T follicular helper cell (primary cell): ENCODE results near the gene TMEM98.
"Not testable (repeated sequence)": the region's sequence is repeated elsewhere in the genome, so short reads cannot be mapped to it uniquely, and the experiment has no call there.

ENCODE experiments used
- DNase-seq: peaks from one replicate; pipeline ENCODE4 v3.0.0-alpha.2; 2020; ENCODE audit warnings: low read depth
- total RNA-seq, 2 experiments: gene quantifications; one replicate each; lab custom pipeline; 2026; lab: John Stamatoyannopoulos, UW

TMEM98 gene
- 0.12 to 0.13 reads per million in 2 experiments for total RNA-seq

DNA sequence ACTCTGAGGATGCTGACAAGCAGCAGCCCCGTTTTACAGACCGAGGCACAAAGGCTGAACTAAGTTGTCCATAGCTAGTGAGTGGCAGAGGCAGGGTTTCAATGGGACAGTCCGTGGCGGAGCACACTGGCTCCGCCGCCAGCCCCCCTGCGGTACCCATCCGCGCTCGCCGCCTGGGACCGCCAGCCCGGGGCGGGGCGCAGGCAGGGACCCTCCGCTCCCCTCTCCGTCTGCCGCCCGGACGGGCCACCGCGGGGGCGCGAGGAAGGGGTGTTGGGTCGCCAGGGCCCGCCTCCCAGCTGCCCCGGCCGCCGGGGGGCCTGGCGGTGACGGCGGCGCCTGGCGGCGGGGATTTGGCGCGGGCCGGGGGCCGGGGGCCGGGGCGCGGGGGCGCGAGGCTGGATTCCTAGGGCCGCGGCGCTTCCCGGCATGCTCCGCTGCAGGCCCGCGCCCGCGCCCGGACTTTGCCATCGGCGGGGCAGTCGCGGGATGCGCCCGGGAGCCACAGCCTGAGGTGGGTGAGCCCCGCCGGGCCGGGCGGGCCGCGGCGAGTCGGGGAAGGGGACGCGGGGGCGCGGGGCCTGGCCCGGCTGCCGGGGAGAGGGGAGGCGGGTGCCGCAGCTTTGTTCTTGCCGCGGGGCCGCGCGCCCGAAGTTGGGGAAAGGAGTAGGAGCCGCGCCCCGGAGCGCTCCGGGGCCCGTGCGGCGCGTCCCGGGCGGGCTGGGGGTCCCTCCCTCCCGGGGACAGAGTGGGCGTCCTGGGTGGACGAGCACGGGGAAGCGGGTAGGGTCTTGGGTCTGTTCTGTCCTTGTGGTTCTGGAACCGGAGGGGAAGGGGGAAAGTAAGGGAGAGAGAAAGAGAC lies at the start of gene TMEM98:
TMEM98 (plus strand) TSS at position 430 of the 862 bp plus-strand sequence. CDS start 3,376 bp downstream, outside the sequence.
- no peak for DNase-seq

- no peak for DNase-seq
These were observed 49.7 kb upstream of the TMEM98 start for GRCh38 chr17:32878211-32878610.

GRCh38 chr17:32879134-32879533 lies 48.8 kb upstream of the TMEM98 start:
- DNase-seq = no peak

GRCh38 chr17:32880671-32881453 lies 47.1 kb upstream of the TMEM98 start:
- DNase-seq = no peak

DNA sequence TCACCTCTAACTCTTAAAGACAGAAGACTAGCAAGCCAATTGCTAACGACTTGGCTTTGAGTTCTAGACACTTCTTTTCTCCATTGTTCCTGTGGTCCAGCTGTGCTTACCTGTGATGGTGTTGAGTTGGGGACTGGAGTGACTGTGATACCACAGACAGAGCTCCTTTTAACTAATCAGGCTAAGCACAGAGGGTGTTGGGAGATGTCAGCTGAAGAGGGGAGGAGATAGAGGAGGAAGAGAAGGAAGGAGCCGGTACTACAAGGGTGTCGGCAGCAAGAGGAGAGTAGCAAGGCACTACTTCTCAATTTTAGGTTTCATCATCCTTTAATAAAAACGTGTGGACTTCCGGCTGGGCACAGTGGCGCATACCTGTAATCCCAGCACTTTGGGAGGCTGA lies 45.9 kb upstream of the TMEM98 start:
- DNase-seq = no peak

DNA sequence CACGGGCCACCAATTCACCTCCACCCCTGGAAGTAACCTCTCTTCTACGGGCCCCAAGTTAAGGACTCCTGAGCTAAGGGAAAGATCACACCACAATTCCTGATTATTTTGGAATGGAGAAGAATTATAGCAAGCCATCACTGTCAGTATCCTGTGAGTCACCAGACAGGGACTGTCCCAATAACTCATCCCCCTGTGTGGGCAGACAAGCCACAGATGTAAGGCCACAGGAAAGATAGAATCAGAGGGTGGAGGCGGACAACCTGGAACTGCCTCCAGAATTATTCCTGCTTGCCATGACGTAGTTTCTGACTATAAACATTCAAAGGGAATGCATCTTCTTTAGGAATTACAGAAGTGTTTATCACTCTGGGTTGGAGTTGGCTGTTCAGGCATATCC lies 45.2 kb upstream of the TMEM98 start:
- DNase-seq = no peak

GRCh38 chr17:32886951-32887350 lies 41.0 kb upstream of the TMEM98 start:
- DNase-seq = not testable (repeated sequence)

GRCh38 chr17:32887410-32887809 lies 40.5 kb upstream of the TMEM98 start:
- DNase-seq = not testable (repeated sequence)

DNA sequence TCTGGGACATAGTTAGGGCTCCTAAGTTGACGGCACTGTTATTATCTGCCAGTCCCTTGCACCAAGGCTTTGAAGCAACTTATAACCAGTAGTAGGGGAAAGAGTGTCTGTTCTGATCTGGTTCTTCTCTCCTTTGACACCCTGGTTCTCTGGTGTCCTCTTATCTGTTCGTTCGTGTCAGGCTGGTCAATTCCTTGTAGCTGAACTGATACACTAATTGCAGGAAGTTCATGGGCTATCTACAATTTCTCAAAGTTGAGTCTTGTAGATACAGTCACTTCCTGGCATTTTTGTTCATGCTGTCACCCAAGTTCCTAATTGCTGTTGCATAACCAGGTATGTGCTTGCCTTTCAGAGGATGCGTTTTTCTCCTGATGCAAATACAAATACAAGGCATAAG lies 33.7 kb upstream of the TMEM98 start:
- no peak for DNase-seq

- DNase-seq = no peak
These were observed 31.2 kb upstream of the TMEM98 start for GRCh38 chr17:32896647-32897258.

DNA sequence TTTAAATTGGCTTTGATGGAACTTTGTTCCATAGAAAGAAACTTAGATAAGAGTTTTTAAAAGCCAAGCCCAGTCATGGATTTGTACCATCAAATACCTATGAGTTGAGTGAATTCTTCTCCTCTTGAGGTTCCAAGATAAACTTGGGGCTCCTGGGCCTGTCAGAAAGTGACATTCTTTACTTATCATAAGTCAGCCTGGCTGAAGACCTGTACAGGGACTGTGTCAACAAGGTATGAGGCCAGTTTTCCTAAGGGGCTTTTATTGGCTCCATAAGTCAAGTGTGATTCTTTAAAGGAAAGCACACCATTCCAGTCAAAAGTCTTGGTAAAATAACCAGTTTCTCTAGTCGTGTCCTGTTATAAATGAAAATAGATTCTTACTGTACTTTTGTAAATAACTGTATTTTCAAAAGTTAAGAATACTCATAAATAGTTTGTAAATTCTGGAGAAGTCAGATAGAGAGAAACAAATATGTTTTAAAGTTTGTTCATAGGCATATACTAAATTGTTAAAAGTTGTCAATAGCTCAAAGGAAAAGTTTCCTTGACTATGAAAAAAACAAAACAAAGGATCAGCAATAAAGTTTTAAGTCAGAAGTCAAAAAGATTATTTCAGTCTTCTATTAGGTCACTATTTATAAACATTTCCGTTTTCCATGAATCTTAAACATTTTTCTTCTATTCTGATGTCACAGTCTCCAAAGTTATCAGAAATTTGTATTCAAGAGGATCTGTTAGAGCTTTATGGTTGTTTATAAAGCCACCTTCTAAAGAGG lies 28.5 kb upstream of the TMEM98 start:
- DNase-seq = no peak

DNA sequence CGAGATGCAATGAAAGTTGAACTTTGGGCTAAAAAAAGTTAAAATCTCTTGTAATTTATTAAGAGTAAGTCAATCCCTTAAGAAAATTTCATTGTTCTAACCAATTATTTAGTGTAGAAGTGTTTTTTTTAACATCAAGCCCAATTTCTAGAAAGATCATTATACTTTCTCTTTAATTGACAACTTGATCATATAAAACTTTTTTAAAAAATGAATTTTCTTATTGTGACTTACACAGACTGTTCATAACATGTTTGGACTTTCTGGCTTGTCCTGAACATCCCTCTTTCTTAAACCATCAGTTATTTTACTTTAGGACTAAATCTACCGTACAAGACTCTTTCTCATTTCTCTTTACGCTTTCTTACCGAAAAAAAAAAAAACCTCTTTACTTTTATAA lies 26.2 kb upstream of the TMEM98 start:
- DNase-seq = no peak

DNA sequence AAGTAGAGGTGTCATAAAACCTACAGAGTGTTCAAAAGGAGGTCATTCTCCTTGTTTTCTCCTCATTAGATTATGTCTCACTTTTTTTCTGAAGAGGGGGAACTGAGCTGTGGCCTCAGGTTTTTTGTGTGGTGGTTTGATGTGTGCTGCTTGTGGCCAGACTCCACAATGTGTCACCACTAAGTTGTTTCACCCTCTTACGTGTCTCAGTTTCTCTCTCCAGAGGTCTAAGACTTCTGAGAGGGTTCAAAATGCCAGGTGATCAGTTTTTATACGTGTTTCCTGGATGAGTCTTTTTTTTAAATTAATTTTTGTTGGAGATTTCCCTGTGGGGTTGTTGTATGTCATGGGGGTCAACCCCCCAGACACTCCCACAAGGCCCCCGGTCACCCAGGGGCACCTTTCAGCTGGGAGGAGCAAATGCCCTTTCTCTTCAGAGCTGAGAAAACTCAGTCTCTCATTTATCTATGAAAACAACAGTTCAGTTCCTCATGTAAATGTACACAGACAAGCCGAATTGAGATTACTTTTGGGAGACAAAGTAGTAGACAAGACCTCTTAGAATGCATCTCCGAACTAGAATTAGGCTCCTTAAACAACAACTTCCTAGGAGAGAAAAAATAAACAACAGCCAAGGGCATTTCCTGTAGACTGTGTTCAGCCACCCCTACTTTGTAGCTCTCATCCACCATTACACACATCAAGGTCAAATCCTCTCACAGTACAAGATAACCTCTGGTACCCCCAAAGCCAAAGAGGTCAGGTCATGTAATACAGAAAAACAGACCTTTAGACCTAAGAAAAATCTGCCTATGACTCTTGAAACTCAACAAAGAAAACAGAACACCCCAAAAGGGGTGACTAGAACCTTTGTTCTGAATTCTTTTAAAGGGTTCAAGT lies 23.9 kb upstream of the TMEM98 start:
- no peak for DNase-seq

DNA sequence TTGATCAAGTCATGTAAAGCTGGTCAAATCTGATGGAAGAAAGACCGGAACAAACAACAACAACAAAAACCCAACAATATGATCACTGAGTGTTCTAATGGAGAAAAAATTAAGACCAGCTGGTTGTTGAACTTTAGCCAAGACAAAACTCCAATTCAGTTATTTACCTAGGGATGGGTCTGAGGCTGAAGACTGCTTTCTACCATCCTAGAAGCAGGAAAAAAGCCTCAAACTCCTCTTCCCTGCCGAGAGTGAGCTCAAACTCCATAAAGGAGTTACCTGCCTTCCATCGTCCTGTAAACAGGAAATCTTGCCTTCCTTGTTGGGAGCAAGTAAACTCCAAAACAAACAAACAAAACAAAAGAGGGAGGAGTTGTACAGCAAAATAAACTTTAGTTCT lies 23.1 kb upstream of the TMEM98 start:
- DNase-seq = no peak

- no peak for DNase-seq
These were observed 20.4 kb upstream of the TMEM98 start for GRCh38 chr17:32907583-32907982.

DNA sequence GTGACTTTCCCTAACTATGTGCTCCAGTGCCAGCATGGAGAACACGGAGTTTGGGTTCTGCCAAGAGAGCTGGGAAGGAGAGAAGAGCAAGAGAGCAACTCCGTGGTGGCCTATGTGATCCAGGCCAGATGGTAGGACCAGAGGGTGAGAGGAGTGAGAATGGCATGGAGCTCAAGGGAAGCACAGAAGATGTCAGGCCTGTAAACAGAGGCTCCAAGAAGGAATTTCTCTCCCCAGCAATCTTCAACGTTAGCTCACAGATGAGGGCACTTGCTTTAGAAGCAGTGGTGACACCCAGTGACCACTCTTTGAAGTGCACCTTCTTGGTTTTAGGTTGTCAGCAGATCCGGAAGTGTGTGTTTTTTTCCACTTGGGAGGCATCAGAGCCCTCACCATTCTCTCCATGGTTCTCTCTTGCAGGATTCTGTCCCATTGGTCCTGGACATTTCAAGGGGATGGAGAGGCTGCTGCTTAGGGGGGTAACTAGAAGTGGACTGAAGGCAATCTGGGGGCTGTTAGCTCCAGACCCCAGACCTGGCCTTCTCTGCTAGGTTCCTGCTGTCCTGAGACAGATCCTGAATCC lies 18.1 kb upstream of the TMEM98 start:
- peak; percentile 16 for DNase-seq

- no peak for DNase-seq
These were observed 17.2 kb upstream of the TMEM98 start for GRCh38 chr17:32910769-32911168.

DNA sequence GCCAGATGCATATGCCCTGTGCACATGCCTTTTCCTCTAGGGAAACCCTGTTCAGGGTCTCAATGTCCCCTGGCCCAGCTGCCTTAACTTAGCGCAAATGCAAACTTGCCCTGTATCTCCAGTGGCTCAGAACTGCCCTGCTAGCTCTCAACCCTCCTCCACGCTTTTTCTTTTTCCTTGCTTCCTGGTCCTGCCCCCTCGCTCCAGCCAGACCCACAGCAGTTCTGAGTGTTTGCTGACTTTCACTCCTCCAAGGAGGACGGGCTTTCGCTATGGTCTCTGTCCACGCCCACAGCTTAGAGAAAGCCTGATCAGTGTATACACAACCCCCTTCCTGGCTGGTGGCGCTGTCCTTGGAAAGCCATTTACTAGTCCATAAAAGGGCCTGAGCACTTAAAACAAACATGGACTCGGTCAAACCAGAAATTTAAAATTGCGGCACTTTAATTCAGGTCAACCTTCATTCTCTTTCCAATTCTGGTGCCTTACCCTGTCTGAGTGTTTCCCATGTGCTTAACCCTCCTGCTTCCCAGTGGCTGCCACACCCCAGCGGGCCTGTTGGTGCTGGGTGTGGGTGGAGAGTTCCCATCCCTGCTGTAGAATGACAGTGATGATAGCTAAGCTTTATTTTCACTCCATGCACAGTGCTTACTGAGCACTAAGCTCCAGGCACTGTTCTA lies 15.6 kb upstream of the TMEM98 start:
- DNase-seq = no peak

- no peak for DNase-seq
These were observed 14.4 kb upstream of the TMEM98 start for GRCh38 chr17:32913593-32913992.

GRCh38 chr17:32914181-32914580 lies 13.8 kb upstream of the TMEM98 start:
- DNase-seq = no peak
